ENCODE data around the gene PYM1. TPM values are rescaled to one million over a fixed set of nuclear protein-coding genes. Genes with fewer than 3 reads are reported as not detected.

PYM1 gene
- total RNA-seq, 1 experiment from 2014 or later, result 58.9 TPM

DNA sequence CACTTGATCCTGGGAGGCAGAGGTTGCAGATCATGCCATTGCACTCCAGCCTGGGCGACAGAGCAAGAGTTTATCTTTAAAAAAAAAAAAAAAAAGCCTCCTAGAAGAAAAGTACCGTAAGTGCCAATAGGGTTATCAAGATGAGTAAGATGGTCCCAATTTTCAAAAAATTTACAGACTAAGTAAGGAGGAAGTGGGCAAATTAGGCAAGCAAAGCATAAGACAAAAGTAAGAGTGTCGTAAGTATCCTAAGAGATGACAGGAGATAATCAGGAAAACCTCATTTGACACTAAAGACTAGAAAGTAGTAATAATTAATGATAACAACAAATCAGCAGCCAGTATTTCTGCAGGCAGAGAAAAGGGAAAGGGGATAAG lies 12.2 kb downstream of the PYM1 start:
- Histone ChIP-seq H4K91ac (ENCODE audit: insufficient read length, low read depth, low read length) (no peak overlapping the region), H2BK12ac (ENCODE audit: insufficient read length, low read depth, low read length) (no peak overlapping the region), H4K8ac (replicated peaks; ENCODE audit: insufficient read length, low read depth, low read length) (no peak overlapping the region), H3K18ac (ENCODE audit: insufficient read length, low read depth, low read length) (no peak overlapping the region), H3K9ac (ENCODE audit: extremely low read depth, insufficient read length, low read length) (no peak overlapping the region), H3K4me1 (ENCODE audit: insufficient read depth, low read length) (no peaks in the 10 kb centered on the region), H3K27ac (ENCODE audit: insufficient read length, low read depth, low read length) (no peak overlapping the region), H3K23ac (ENCODE audit: insufficient read length, low read depth, low read length) (no peak overlapping the region), H3K79me1 (ENCODE audit: insufficient read depth, low read depth, low read length, poor library complexity, severe bottlenecking) (peaks cover 8% of the 10 kb centered on the region), H3T11ph (ENCODE audit: low read length) (no peak overlapping the region), H2BK20ac (ENCODE audit: low read depth, low read length, poor library complexity, severe bottlenecking) (no peak overlapping the region), H2AFZ (ENCODE audit: low read length) (no peak overlapping the region), H3K9me3 (ENCODE audit: control insufficient read depth, low read depth, low read length) (no peaks in the 10 kb centered on the region), H2AK5ac (ENCODE audit: insufficient read length, low read length) (no peak overlapping the region), H2BK5ac (ENCODE audit: insufficient read length, low read length) (no peak overlapping the region), H3K14ac (ENCODE audit: insufficient read depth, low read length) (no peak overlapping the region), H3K23me2 (ENCODE audit: insufficient read length, low read depth, low read length, poor library complexity, severe bottlenecking) (no peaks in the 10 kb centered on the region), H4K20me1 (ENCODE audit: control insufficient read depth, insufficient read depth, insufficient read length) (no peaks in the 10 kb centered on the region), H3K27me3 (ENCODE audit: insufficient read depth, low read length) (no peaks in the 10 kb centered on the region), H2BK120ac (ENCODE audit: low read depth, low read length, poor library complexity, severe bottlenecking) (no peak overlapping the region), H3K79me2 (ENCODE audit: insufficient read depth, low read length) (peaks cover 8% of the 10 kb centered on the region; the same call in 1 of the 2 replicates), H2BK15ac (ENCODE audit: low read depth, low read length) (no peak overlapping the region), H3K56ac (ENCODE audit: insufficient read length, low read depth, low read length) (no peak overlapping the region), H3K4ac (ENCODE audit: low read depth, low read length) (no peak overlapping the region), H4K5ac (ENCODE audit: insufficient read length, low read depth, low read length) (no peak overlapping the region), H3K4me2 (ENCODE audit: insufficient read depth, insufficient read length, low read length) (no peak overlapping the region)
- WGBS (ENCODE audit: extremely low coverage, insufficient read length, low lambda C conversion rate), result no CpG with 5 or more reads among the region's 3 CpGs
- Mint-ChIP-seq H3K36me3 (ENCODE audit: insufficient read depth in 1 of 3, low read depth in 3 of 3) (peaks cover 6 to 36% (median 25%) of the 10 kb centered on the region in 3 experiments; a peak in 6 of 7 replicates), H3K27ac (peak overlapping the region in 1 of 3 experiments; percentile 10; a peak in 1 of 7 replicates), H3K4me1 (no peaks in the 10 kb centered on the region), H3K9me3 (no peaks in the 10 kb centered on the region), H3K4me3 (no peak overlapping the region), H3K27me3 (ENCODE audit: low read depth) (no peaks in the 10 kb centered on the region)
- no peak for DNase-seq
- no peak for TF ChIP-seq CTCF (conservative IDR thresholded peaks at IDR 0.05)
